Large intestine (tissue), 3 donors: ENCODE measurements around the gene GALNTL6. TPM values are rescaled to one million over a fixed set of nuclear protein-coding genes. Genes with fewer than 3 reads are reported as not detected.
A peak's percentile ranks its signal among the peaks of the same experiment; 100 is the strongest.

Source experiments
- DNase-seq, 2 donors: peaks; one replicate each; pipeline versions ENCODE4 v3.0.0 to v3.0.0-alpha.2; 2013
- H3K27ac ChIP-seq: one replicate; pipeline ENCODE4 v1.5.1; 2013; ENCODE audit warnings: low read length
- H3K27me3 ChIP-seq: 2 replicates; pipeline ENCODE4 v1.6.1; 2013; ENCODE audit warnings: low read length; ENCODE audit not compliant: control insufficient read depth, insufficient read depth
- H3K36me3 ChIP-seq: 2 replicates; pipeline ENCODE4 v1.6.1; 2013; ENCODE audit warnings: low read length; ENCODE audit not compliant: control insufficient read depth, insufficient read depth
- H3K4me1 ChIP-seq: one replicate; pipeline ENCODE4 v1.6.1; 2013; ENCODE audit warnings: low read length; ENCODE audit not compliant: control insufficient read depth, insufficient read depth
- H3K4me3 ChIP-seq: one replicate; pipeline ENCODE4 v1.5.1; 2013; ENCODE audit warnings: low read length
- H3K9me3 ChIP-seq: one replicate; pipeline ENCODE4 v1.6.1; 2013; ENCODE audit warnings: mild to moderate bottlenecking, low read depth, low read length, moderate library complexity; ENCODE audit not compliant: control insufficient read depth
- WGBS: methylation state at CpG from one replicate; pipeline ENCODE4 v1.1.5; 2013; ENCODE audit warnings: low lambda C conversion rate; ENCODE audit not compliant: insufficient coverage; 5-methylcytosine and 5-hydroxymethylcytosine counted together
- polyA plus RNA-seq: library from polyadenylated mRNA; unstranded; fragments of 120-200 nt; gene quantifications from one replicate; pipeline ENCODE4 v1.2.1, GENCODE V29; 2013

The GALNTL6 gene
- polyA plus RNA-seq, 1 donor: 0.84 TPM

- no peaks in the 10 kb centered on the region for H3K27me3 ChIP-seq
- WGBS: 80% methylated on average over 1 of the region's 2 CpGs
- H3K9me3 ChIP-seq: no peaks in the 10 kb centered on the region
- no peaks in the 10 kb centered on the region for H3K4me1 ChIP-seq
- H3K4me3 ChIP-seq: no peak overlapping the region
- H3K36me3 ChIP-seq: no peaks in the 10 kb centered on the region
- H3K27ac ChIP-seq: no peak overlapping the region
- no peak for DNase-seq
Measured at GRCh38 chr4:172802032-172802431, 988.8 kb downstream of the GALNTL6 start.

- 96% methylated on average over 4 of the region's 4 CpGs for WGBS
- Histone ChIP-seq H3K4me3 (no peak overlapping the region), H3K9me3 (no peaks in the 10 kb centered on the region), H3K36me3 (no peaks in the 10 kb centered on the region), H3K27ac (no peak overlapping the region), H3K4me1 (no peaks in the 10 kb centered on the region), H3K27me3 (no peaks in the 10 kb centered on the region)
- DNase-seq: no peak
Measured at GRCh38 chr4:172806841-172807240, 993.6 kb downstream of the GALNTL6 start.

- no peaks in the 10 kb centered on the region for H3K27me3 ChIP-seq
- H3K4me3 ChIP-seq: no peak overlapping the region
- 88% methylated on average over 3 of the region's 4 CpGs for WGBS
- no peaks in the 10 kb centered on the region for H3K9me3 ChIP-seq
- DNase-seq: no peak
- no peaks in the 10 kb centered on the region for H3K36me3 ChIP-seq
- H3K4me1 ChIP-seq: no peaks in the 10 kb centered on the region
- H3K27ac ChIP-seq: no peak overlapping the region
Measured at GRCh38 chr4:172808196-172808595, 995.0 kb downstream of the GALNTL6 start.

- Histone ChIP-seq H3K36me3 (no peaks in the 10 kb centered on the region), H3K4me3 (no peak overlapping the region), H3K4me1 (no peaks in the 10 kb centered on the region), H3K27ac (no peak overlapping the region), H3K9me3 (no peaks in the 10 kb centered on the region), H3K27me3 (no peaks in the 10 kb centered on the region)
- no CpG with 5 or more reads among the region's 7 CpGs for WGBS
- DNase-seq: no peak
Measured at GRCh38 chr4:172809319-172809718, 996.1 kb downstream of the GALNTL6 start.

- Histone ChIP-seq H3K9me3 (no peaks in the 10 kb centered on the region), H3K4me1 (peaks cover 10% of the 10 kb centered on the region), H3K27ac (no peak overlapping the region), H3K4me3 (no peak overlapping the region), H3K36me3 (no peaks in the 10 kb centered on the region), H3K27me3 (no peaks in the 10 kb centered on the region)
- WGBS: 100% methylated on average over 2 of the region's 11 CpGs
- DNase-seq: no peak
Measured at GRCh38 chr4:172813359-172813923, 1000.2 kb downstream of the GALNTL6 start.

- peak; percentile 77 to 90 for DNase-seq
- peak overlapping the region; percentile 13 for H3K4me3 ChIP-seq
- H3K27ac ChIP-seq: peak overlapping the region; percentile 48
- WGBS: 33% methylated on average over 1 of the region's 8 CpGs
- peaks cover 11% of the 10 kb centered on the region for H3K4me1 ChIP-seq
- no peaks in the 10 kb centered on the region for H3K9me3 ChIP-seq
- H3K27me3 ChIP-seq: no peaks in the 10 kb centered on the region
- no peaks in the 10 kb centered on the region for H3K36me3 ChIP-seq
Measured at GRCh38 chr4:172815499-172816164, 1002.4 kb downstream of the GALNTL6 start.

GRCh38 chr4:172818901-172819300, 1005.7 kb downstream of the GALNTL6 start:
- no peaks in the 10 kb centered on the region for H3K36me3 ChIP-seq
- no CpG with 5 or more reads among the region's 1 CpG for WGBS

GRCh38 chr4:172819353-172819752, 1006.1 kb downstream of the GALNTL6 start:
- H3K36me3 ChIP-seq: no peaks in the 10 kb centered on the region
- H3K4me1 ChIP-seq: peaks cover 33% of the 10 kb centered on the region
- H3K9me3 ChIP-seq: no peaks in the 10 kb centered on the region
- no CpG with 5 or more reads among the region's 1 CpG for WGBS
- no peak overlapping the region for H3K27ac ChIP-seq
- no peaks in the 10 kb centered on the region for H3K27me3 ChIP-seq
- DNase-seq: no peak
- no peak overlapping the region for H3K4me3 ChIP-seq

More at GRCh38 chr4:172818901-172819300, 1005.7 kb downstream of the GALNTL6 start:
- Histone ChIP-seq H3K4me3 (no peak overlapping the region), H3K27ac (no peak overlapping the region), H3K9me3 (no peaks in the 10 kb centered on the region), H3K4me1 (peaks cover 33% of the 10 kb centered on the region), H3K27me3 (no peaks in the 10 kb centered on the region)
- DNase-seq: no peak

GRCh38 chr4:172822331-172822730, 1009.1 kb downstream of the GALNTL6 start:
- H3K27me3 ChIP-seq: no peaks in the 10 kb centered on the region
- no peak overlapping the region for H3K4me3 ChIP-seq
- H3K4me1 ChIP-seq: peaks cover 23% of the 10 kb centered on the region
- no peaks in the 10 kb centered on the region for H3K9me3 ChIP-seq
- no peaks in the 10 kb centered on the region for H3K36me3 ChIP-seq
- WGBS: no CpG with 5 or more reads among the region's 3 CpGs
- H3K27ac ChIP-seq: peak overlapping the region; percentile 39
- DNase-seq: peak in 1 of 2 donors; percentile 79

GRCh38 chr4:172826346-172826745, 1013.1 kb downstream of the GALNTL6 start:
- no peaks in the 10 kb centered on the region for H3K9me3 ChIP-seq
- no CpG with 5 or more reads among the region's 5 CpGs for WGBS
- no peak for DNase-seq

GRCh38 chr4:172826861-172827260, 1013.7 kb downstream of the GALNTL6 start:
- WGBS: no CpG with 5 or more reads among the region's 3 CpGs
- Histone ChIP-seq H3K4me1 (peaks cover 10% of the 10 kb centered on the region), H3K9me3 (no peaks in the 10 kb centered on the region)

More at GRCh38 chr4:172826346-172826745, 1013.1 kb downstream of the GALNTL6 start:
- no peaks in the 10 kb centered on the region for H3K27me3 ChIP-seq
- peaks cover 16% of the 10 kb centered on the region for H3K4me1 ChIP-seq
- H3K27ac ChIP-seq: no peak overlapping the region
- H3K4me3 ChIP-seq: no peak overlapping the region
- H3K36me3 ChIP-seq: no peaks in the 10 kb centered on the region

More at GRCh38 chr4:172826861-172827260, 1013.7 kb downstream of the GALNTL6 start:
- Histone ChIP-seq H3K27me3 (no peaks in the 10 kb centered on the region), H3K36me3 (no peaks in the 10 kb centered on the region), H3K4me3 (no peak overlapping the region), H3K27ac (no peak overlapping the region)
- no peak for DNase-seq
